HG03520 (cell line): ENCODE data around the gene SYNDIG1.

Experiments used
- ATAC-seq: cut with Tn5 transposase; IDR thresholded peaks from one replicate; pipeline ENCODE4 v1.9.1; 2021; ENCODE audit warnings: mild to moderate bottlenecking, moderate library complexity; ENCODE audit not compliant: unreplicated experiment

The SYNDIG1 gene

DNA sequence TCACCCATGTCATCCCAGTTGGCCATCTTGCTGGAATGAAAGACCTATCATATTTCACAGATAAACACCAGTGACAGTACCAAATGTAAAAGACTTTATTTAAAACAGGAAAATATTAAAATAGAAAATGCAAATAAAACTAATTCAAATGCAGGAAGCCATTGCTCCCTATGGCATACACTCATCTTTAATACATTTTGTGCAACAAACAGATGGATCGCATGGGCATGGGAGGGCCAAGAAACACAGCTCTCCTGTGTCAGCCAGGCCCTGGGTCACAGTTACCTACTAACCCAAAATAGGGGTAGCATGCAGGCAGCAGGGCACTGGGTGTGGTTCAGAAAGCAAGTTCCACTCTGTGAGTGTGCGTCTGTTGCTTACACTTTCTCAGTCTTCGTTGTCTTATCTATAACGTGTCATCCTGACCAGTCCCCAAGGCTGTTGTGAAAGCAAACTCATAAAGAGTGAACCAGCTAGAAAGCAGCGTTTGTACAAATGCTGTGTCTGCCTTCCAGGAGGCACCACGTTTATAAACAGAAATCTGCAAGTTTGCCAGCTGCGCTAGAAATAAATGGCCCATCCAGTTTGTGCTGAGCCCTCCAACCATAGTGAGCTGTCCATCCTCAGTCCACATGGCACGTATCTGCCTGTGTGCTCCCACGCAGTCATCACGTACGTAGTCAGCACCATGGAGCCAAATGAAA, 180.5 kb downstream of the SYNDIG1 start:
- no peak for ATAC-seq

- ATAC-seq: no peak
These were observed 181.9 kb downstream of the SYNDIG1 start for GRCh38 chr20:24651171-24651975.

DNA sequence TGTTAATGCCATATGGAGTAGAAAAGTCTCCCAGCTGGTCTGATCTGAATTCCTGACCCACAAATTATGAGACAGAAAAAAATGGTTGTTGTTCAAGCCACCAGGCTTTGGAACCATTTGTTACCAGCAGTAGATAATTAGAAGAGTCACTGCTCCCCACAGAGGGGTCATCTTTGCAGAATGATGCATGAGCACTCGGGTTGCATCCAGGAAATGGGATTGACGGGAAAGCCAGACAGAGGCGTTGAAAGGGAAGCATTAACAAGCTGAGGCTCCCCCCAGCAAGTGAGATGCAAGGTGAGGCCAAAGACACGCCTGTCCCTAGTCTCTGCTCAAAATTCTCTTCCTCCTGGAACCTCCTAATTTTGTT, 182.5 kb downstream of the SYNDIG1 start:
- ATAC-seq: no peak

GRCh38 chr20:24653306-24653705, 183.9 kb downstream of the SYNDIG1 start:
- ATAC-seq: no peak

- ATAC-seq: no peak
These were observed 185.0 kb downstream of the SYNDIG1 start for GRCh38 chr20:24654425-24654824.

DNA sequence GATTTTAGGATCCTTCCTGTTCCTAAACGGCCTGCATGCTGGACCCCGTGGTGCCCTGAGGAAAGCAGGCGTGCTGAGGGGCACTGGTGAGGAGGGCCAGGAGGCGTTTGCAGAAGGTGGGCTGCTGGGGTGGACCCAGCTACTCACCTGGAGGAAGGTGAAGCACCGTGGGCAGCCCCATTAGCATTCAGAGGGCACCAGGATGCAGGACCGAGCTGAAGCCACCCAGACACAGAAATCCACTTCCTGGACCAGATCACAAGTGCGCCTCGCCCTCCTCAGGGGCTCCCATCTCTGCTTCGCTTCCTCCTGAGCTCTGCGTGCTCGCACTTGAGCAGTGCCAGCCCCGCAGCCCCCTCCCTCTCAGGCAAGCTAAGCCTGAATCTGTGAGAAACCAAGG, 187.0 kb downstream of the SYNDIG1 start:
- ATAC-seq: no peak

GRCh38 chr20:24657196-24657595, 187.8 kb downstream of the SYNDIG1 start:
- ATAC-seq: no peak

GRCh38 chr20:24657878-24658620, 188.6 kb downstream of the SYNDIG1 start:
- ATAC-seq: no peak

GRCh38 chr20:24658920-24659660, 189.7 kb downstream of the SYNDIG1 start:
- no peak for ATAC-seq

DNA sequence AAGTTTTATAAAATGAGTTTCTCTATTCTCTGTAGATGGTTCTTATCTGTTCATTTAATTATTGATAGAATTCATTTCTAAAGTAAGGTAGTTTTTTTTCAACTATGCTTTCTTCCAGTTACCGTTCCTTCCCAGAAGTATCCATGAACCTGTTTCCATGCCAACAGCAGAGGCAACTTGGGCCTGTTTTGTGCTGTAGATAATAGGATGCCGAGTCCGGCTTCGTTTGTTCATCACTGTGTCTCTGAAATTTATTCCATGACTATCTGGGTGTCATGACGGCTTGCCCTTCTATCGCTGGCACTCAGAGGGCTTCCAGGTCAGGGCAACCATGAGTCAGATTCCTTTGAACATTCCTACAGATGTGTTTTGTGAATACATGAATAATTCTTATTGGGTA, 190.4 kb downstream of the SYNDIG1 start:
- no peak for ATAC-seq

GRCh38 chr20:24660651-24661050, 191.2 kb downstream of the SYNDIG1 start:
- no peak for ATAC-seq

GRCh38 chr20:24661255-24661654, 191.8 kb downstream of the SYNDIG1 start:
- no peak for ATAC-seq

- no peak for ATAC-seq
These were observed 192.9 kb downstream of the SYNDIG1 start for GRCh38 chr20:24662322-24662721.

DNA sequence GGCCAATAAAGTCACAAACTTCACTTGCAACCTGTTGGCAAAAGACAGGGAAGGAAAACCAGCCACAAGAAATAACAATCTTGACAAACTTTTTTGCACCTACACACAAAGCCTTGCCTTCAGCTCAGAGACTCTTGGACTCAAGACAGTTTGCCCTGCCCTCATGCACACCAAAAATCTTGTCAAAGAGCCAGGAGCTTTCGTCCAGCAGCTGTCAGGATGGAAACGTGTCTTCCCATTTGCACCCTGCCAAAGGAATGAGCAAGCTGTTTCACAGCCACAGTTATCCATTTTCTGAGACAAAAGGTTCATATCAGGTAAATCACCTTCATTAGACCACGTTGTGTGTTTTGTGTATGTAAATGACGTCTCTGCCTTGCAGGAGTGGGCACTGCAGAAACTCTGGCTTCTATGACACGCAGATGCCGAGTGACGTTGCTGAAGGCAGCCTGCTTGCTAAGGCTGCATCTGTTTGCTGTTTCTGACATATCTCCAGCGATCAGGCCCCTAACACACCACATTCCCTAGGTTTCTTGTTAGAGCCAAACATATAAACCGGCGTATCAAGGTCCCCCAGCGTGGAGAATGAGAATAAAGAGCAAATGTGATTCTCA, 193.4 kb downstream of the SYNDIG1 start:
- ATAC-seq: no peak

GRCh38 chr20:24663496-24663895, 194.1 kb downstream of the SYNDIG1 start:
- no peak for ATAC-seq

- ATAC-seq: no peak
These were observed 195.0 kb downstream of the SYNDIG1 start for GRCh38 chr20:24664266-24664986.

DNA sequence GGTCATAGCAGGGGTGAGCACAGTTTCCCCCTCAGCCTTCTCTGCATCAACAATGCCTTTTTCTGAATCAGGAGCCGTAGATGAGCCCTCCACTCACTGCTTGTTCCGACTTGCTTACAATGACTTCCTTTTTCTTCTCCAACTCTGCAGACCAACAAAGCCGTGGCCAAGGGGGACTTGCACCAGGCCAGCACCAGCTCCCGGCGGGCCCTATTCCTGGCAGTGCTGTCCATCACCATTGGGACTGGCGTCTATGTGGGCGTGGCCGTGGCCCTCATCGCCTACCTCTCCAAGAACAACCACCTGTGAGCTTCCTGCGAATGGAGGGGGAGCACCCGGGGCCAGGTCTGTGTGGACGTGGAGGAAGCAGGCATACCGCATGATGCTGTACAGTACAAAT, 195.8 kb downstream of the SYNDIG1 start:
- no peak for ATAC-seq

DNA sequence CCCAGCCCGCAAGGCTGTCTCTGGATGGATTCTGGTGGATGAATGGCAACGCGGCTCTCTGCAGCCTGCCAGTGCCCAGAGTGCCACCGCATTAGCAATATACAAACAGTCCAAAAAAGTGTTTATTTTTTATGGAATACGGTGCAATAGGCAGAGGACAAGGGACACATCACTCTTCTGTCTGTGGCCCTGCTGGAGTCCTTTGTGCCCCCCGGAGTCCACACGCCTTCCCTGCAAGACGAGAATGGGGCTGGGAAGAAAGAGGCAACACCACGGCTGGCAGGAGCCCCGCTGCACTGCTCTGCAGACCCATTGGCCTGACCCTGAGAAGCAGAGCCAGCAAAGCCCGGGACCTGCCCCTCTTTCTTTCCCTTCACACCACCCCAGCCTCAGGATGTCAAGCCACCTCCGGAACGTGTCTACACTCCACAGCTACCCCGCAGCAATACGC, 196.3 kb downstream of the SYNDIG1 start:
- ATAC-seq: no peak

- ATAC-seq: no peak
These were observed 198.4 kb downstream of the SYNDIG1 start for GRCh38 chr20:24667689-24668383.
